Kidney epithelial cell (primary cell): ENCODE measurements around the gene CHD1. TPM values are rescaled to one million over a fixed set of nuclear protein-coding genes. Genes with fewer than 3 reads are reported as not detected.

ENCODE experiments used
- DNase-seq: peaks from one replicate; pipeline ENCODE4 v3.0.0-alpha.2; 2010; ENCODE audit warnings: low read depth
- H3K27me3 ChIP-seq: 2 replicates; pipeline ENCODE4 v1.6.0; 2011; ENCODE audit warnings: low read length; ENCODE audit not compliant: control insufficient read depth, insufficient read depth
- H3K36me3 ChIP-seq: 2 replicates; pipeline ENCODE4 v1.5.1; 2011; ENCODE audit warnings: low read length; ENCODE audit not compliant: control insufficient read depth, insufficient read depth
- H3K4me3 ChIP-seq: 2 replicates; pipeline ENCODE4 v1.5.1; 2011; ENCODE audit warnings: low read depth, mild to moderate bottlenecking, control low read depth, low read length
- CTCF ChIP-seq: IDR thresholded peaks from 2 replicates; pipeline ENCODE4 v1.5.1; 2011; ENCODE audit warnings: mild to moderate bottlenecking, moderate library complexity, low read length, control low read depth, inconsistent platforms; ENCODE audit not compliant: insufficient read depth, poor library complexity, severe bottlenecking
- total RNA-seq: library from RNA; depleted of rRNA; stranded (reverse); fragments of >200 nt; gene quantifications from 2 replicates; pipeline ENCODE4 v1.2.3, GENCODE V29; 2015

CHD1 gene
- total RNA-seq, 1 donor from 2014 or later: 43.7 TPM

GRCh38 chr5:98846520-98846919 lies 82.3 kb downstream of the CHD1 start:
- no peak overlapping the region for H3K4me3 ChIP-seq
- DNase-seq: no peak
- no peaks in the 10 kb centered on the region for H3K27me3 ChIP-seq
- no peaks in the 10 kb centered on the region for H3K36me3 ChIP-seq
- no peak for TF ChIP-seq CTCF

GRCh38 chr5:98845878-98846277 lies 82.9 kb downstream of the CHD1 start:
- no peak for TF ChIP-seq CTCF

GRCh38 chr5:98844865-98845264 lies 83.9 kb downstream of the CHD1 start:
- no peak for TF ChIP-seq CTCF
- no peak for DNase-seq
- H3K4me3 ChIP-seq: no peak overlapping the region
- H3K36me3 ChIP-seq: no peaks in the 10 kb centered on the region
- no peaks in the 10 kb centered on the region for H3K27me3 ChIP-seq

More at GRCh38 chr5:98845878-98846277, 82.9 kb downstream of the CHD1 start:
- H3K4me3 ChIP-seq: no peak overlapping the region
- no peaks in the 10 kb centered on the region for H3K27me3 ChIP-seq
- no peaks in the 10 kb centered on the region for H3K36me3 ChIP-seq
- DNase-seq: no peak

GRCh38 chr5:98843481-98843880 lies 85.3 kb downstream of the CHD1 start:
- no peak overlapping the region for H3K4me3 ChIP-seq
- no peak for DNase-seq
- TF ChIP-seq CTCF: no peak

GRCh38 chr5:98840946-98841345 lies 87.9 kb downstream of the CHD1 start:
- Histone ChIP-seq H3K36me3 (no peaks in the 10 kb centered on the region), H3K4me3 (no peak overlapping the region), H3K27me3 (no peaks in the 10 kb centered on the region)
- no peak for TF ChIP-seq CTCF
- no peak for DNase-seq

More at GRCh38 chr5:98843481-98843880, 85.3 kb downstream of the CHD1 start:
- Histone ChIP-seq H3K27me3 (no peaks in the 10 kb centered on the region), H3K36me3 (no peaks in the 10 kb centered on the region)
